Stimulated activated CD8-positive, alpha-beta memory T cell treated with anti-CD3 and anti-CD28 coated beads, Interleukin-12 subunit alpha, Interleukin-12 subunit beta, amount 100 ng/mL, for 4 hours (primary cell): ENCODE data around the gene UBTF.
A peak's percentile ranks its signal among the peaks of the same experiment; 100 is the strongest.

Experiments used
- DNase-seq: peaks from one replicate; pipeline ENCODE4 v3.0.0-alpha.2; 2020; ENCODE audit warnings: low read depth

Gene UBTF

DNA sequence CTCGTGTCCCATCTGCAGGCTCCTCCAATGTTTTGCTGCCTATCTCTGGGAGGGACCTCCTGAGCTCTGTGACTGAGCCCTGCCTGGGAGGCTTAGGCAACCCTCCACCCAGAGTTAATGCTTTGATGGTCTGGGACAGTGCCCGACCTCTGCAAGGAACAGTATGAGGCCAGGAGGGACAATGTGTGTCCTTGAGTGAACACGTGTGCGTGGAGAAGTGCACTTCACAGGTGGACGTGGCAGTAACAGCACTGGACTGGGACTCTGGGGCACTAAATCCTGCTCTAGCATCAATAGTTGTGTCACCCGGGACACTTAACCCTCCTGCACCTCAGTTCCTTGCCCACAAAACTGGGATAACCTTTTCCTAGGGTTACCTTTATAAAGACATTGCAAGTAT lies 4.6 kb downstream of the UBTF start:
- DNase-seq, result no peak

DNA sequence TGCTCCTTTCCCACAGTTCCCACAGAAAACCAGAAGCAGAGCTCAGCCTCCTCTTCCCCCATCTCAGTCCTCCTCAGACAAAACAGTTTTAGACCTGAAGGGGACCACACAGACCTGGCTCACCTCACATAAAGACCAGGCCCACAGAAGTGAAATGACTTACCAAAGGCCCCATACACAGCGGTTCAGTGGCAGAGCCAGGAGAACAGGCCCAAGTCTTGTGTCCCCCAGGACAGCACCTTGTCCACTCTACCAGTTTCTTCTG lies 5.3 kb downstream of the UBTF start:
- DNase-seq, result no peak

DNA sequence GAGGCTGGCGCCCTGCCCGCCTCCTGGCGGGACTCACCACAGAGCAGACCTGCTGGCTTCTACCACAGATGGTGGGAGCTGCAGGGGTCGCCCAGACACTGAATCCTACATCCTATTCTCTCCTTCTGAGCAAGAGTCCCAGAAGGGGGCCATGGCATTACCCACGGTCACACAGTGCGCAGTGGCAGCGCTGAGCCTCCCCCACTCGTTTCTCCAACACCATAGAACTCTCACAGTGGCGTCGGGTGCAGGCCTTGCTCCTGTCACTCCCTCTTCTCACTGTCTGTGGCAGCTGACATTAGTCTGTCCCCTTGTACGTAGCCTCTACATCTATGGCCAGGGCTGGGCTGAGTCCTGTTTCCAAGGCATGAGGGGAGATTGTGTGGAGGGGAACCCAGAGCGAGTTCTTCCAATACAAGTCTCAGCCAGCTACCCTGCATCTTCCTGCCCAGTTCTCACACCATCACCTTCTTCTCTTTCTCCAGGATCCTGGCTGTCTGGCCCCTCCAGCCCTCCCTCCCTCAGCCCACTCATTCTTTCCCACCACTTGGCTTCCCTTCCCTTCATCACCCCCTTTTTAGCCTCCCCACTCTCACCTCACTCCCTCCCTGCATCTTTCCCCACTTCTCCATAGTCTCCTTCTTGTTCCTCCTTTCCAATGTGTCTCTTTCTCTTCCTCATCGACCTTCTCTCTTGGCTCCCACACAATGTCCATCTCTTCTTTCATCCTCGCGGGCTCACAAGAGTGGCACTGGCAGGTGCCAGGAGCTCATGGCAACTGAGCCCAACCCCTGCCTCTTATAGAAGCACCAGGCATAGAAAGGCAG lies 5.9 kb downstream of the UBTF start:
- no peak for DNase-seq

DNA sequence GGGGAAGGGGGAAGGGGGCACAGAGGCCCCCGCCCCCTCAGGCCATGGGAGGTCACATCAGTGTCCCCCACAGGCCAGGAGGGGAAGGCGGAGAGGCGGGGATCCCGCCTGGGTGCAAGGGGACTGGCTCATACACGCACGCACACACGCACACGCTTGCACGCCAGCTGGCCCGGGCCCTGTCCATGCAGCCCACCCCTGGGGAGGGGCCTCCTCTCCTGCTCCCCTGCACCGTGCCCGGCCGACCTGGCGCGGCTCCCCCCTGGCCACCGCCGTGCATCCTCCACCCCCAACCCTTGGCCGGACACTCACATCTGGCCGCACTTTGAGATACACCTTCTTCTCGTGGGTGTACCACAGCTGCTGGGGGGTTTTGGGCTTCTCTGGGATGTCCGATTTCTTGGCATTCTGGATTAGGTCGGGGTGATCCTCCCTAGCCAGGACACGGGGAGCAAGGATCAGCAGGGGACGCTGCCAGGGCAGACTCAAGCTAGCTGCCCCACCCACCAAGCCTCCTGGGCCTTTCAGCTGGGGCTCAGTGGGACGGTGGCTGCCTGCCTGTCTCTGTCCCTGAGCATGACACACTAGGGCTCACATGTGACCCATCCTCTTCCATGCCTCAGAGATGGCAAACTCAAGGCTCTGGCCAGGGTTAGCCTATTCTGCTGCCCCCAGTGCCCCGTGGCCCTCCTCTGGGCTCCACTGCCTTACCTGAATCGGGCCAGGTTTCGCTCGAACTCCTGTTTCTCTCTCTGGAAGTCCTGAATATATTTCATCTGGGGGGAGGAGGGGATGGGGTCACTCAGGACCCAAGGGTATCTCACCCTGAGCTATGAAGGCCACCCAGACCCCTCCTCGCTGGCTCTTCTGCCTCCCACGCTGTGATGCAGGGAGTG lies 6.7 kb downstream of the UBTF start:
- DNase-seq, result no peak

DNA sequence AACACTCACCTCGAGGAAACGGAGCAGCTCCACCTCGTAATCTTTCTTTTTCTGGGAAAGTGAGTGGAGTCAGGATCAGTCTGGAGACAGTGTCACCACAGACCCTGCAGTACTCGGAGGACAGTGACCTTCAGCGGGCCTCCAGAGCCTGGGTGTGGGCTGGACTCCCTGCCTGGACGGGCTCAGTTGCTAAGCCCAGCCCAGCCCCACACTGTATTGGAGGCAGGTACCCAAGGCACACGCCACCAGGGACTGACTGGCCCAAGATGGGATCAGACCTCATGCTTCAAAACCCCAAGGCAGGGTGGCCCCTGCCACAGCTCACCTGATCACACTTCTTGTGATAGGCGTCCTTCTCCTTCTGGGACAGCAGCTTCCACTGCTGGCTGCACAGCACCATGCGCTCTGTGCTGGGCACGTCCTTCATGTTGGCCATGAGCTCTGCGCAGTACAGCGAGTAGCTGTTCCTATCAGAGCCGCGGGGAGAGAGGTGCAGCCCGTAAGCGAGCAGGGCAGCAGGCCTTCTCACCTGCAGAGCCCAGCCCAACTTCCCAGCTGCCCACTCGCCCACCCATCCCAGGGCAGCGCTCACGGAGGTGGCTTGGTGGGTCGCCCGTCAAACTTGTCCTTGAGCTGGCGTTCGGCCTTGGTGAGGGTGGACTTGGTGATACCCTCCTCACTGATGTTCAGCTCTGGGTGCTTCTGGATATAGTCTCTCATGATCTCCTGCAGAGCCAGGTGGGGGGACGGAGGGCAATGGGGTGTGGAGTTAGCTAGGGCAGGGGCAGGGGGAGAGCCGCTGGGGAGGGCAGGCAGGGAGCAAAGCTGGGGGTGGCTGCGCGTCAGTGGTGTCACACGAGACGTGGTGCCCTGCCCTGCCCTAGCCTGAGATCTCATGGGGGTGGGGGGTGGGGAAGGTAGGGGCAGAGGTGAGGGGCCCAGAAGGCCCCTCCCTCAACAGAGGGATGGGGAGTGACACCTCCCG lies 7.9 kb downstream of the UBTF start:
- DNase-seq, result no peak

DNA sequence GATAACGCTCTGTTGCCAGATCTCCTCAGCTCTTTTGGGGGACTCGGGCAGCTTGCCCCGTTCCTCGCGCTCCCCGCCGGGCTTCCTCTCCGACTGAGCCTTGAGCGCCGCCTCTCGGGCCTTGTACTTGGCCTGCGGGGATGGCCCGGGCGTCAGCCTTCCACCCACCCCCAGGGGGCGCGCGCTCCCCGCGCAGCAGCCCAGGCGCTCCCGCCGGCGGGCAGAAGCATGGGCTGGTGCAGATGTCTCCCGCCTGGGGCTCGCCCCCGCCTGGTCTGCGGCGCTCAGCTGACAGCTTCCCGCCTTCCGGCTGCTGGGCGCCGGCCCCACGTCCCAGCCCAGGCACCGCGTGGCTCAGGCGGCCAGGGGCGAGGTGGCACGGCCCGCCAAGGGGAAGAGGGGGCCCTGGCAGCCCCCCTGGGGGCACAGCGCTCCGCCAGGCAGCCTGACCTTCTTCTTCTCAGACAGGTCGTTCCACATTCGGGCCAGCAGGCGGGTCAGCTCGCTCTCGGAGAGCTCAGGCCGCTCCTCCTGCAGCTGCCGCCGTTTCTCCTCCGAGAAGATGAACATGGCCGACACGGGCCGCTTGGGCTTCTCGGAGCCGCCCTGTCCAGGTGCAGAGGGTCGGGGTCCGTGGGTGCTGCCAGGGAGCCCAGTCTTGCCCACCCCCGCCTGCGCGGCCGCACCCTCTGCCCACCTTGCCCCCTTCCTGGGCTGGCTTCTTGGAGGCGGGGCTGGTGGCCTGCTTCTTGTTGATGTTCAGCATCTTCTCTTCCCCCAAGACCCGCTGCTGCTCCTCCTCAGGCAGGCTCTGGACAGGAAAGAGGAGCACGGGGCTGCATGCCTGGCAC lies 8.9 kb downstream of the UBTF start:
- DNase-seq, result peak; percentile 83

DNA sequence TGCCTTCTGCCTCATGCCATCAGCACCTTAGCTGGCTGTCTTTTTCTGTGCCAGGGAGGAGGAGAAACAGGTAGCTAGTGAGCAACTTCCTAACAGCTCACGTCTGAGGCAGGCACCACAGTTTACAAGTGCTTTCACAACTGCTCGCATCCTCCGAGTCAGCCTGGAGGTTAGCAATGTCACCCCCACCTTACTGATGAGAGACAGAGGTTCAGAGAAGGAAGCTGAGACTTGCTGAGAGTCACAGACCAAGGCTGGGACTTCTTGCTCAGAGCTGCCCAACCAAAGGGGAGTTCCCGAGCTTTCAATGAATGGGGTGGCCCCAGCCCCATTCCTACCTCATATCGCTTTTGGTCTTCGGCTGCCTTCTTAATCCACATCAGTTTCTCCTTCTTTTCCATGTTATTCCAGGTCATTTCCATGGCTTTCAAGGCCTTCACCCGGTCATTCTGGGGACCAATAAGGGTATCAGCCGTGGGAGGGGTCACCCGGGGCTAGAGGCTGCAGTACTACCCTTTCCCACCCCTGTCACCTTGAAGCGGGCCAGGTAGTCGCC lies 9.6 kb downstream of the UBTF start:
- no peak for DNase-seq

DNA sequence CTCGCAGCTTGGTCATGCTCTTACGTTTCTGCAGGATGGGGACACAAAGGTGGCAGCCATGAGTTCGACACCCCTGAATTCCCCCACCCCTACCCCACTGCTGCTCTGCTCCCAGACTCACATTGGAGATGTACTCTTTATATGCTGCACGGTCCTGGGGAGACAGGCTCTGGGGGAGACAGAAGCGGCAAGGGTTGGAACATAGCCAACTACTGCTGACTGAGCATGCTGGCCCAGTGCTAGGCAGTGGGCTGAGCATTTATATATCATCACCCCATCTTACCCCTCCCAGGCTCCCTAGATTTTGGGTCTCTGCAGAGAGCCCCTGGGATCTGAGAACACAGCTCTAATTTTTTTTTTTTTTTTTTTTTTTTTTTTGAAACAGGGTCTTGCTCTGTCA lies 11.7 kb downstream of the UBTF start:
- DNase-seq, result no peak

DNA sequence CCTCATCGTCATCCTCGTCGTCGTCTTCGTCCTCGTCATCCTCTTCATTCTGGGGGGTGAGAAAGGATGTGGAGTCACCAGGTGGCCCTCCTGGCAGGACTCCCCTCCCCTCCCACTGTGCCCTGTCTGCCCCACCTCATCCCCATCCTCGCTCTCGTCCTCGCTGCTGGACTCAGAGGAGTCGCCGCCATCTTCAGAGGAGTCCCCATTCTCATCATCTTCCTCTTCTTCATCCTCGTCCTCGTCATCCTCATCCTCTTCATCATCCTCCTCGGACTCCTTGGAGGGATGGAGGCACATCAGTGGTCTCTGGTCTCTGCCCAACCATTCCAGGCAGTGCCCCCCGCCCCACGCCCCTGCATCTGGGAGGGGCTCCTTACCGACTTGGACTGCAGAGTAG lies 12.2 kb downstream of the UBTF start:
- no peak for DNase-seq

DNA sequence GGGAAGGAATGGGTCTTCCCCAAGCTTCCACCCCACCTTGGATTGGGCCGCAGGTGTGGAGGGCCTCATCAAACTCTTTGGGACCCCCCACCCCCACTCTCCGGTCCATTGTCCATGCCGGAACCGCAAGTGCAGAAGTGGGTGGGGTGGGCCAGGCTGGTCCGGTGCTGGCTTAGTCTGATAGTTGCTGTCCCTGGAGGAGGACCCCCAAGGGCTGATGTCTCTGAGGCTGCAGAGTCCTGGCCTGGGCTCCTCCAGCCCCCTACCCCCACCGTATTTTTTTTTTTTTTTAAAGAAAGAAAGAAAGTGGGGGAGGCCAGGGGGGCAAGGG lies 12.7 kb downstream of the UBTF start:
- no peak for DNase-seq

DNA sequence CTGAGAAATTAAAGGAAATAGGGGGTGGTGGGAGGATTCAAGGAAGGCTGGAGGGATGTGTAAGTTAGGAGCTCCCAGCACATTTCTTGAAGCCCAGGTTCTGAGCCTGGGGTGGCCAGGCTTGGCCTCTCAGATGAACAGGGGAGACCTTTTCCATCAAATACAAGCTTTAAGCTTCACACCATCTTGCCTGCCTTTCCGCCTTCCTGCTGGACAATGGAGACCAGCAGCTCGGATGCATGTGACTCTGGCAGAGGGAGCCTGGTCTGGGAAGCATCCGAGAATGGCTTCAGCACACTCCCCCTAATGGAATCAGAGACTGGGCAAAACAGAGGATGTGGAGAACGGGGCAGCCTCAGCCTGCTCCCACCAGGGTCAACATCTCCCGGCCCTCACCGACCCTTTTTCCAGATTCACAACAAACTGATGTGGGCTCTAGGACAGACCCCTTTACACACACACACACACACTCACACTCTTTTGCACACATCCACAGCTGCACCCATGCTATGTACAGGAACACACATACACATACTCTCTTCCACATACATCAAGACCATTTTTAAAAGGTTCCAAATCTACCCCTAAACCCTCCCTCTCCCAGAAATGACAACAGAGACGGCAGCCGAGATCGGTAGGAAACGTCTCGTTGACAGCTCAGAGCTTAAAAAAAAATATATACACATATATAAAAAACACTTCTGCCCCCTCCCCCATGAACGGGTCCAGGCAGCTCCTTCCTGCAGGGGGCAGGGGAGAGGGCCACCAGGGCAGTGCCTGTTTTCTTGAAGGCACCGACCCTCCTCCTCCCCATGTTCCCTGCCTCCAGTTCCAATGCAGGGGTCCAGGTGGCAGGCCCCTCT lies 13.3 kb downstream of the UBTF start:
- DNase-seq, result no peak

DNA sequence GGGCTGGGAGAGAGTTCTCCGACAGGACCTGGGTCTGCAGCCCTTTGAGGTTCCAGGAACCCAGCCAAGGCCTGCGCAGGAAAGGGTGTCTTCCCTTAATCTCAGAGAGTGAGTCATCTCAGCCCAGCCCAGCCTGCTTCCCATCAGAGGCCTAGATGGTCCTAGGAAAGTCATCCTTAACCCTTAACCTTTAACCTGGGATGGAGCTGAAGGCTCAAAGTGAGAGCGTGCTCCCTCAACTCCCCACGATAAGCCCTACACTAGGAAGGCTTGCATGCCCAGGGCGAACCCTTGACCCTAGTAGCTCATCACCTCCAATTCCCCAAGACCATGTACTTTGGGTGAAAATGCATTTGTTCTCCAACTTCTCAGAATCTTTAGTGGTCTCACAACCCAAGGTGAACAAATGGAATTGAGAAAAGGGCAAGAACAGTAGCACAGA lies 15.0 kb downstream of the UBTF start:
- DNase-seq, result no peak

DNA sequence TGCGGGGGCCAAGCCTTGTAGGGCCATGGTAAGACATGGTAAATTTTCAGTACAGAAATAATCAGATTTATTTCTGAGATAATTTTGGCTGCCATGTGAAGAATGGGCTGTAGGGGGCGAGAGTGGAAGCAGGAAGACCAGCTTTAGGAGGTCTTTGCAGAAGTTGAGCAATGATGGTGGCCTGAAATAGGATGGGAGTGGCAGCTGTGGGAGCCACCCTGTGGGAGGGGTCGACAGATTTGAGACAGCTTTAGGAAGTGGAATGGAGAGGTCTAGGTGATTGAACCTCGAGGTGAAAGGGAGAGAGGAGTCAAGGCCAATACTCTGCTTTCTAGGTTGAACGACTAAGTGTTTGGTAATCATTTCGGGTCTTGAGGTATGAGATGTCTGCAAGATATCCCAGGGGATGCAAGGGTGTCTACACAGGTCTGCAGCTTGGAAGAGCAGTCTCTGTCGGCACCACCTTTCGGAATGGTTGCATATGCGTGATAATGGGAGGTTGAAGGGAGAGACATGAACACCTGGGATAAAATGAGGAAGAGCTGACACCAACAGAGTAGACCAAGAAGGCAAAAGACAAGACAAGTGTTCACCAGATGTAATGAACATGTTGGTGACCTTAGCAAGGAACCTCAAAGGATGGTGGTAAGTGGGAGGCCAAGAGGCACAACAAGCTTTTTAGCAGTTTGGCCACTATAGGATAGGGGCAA lies 15.6 kb downstream of the UBTF start:
- DNase-seq, result no peak

DNA sequence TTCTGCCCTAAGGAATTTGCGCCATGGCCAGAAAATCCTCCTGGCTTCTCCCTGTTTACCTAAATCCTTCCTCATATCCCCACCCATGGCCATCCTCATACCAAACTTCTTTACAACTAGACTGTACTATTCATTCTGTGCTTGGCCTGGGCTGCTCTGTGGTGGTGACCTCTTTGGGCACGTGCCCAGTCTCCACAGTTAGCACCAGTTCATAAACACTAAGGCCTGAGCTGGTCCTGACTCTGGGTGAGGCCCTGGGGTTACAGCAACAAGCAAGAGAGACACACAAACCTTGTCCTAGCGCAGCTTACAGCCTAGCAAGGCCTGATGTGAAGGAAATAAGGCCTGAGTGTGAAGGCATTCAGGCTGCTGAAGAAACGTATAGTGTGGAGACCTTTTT lies 16.7 kb downstream of the UBTF start:
- DNase-seq, result no peak

DNA sequence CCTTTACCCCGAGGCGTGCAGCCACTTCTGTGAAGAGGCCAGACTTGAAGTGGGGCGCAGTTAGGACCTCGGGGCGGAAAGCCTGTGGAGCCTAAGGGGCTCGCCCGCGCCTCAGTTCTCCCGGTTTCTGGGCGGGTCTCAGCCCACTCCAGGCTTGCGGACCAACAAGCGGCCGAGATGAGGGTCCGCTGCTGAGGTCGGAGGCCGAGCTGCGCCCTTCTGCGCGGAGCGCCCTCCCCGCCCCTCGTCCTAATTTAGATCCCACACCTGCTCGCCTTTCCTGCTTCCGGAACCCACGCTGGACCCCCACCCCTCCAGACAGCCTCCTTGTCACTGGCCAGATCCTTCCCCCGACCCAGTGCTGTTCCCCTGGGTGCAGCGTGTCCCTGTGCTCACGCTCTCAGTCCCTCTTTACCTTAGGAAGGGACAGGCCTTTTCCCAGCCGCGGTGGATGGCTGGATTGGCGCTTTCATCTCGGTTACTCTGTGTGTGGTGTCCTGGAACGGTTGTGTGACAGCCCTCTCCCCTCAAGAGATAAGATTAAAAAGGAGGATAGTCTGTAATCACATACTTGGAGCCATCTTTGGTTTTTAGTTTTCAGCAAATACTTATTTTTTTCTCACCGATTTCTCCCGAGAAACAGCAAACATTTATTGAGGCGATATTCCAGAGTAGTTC lies 18.9 kb downstream of the UBTF start:
- DNase-seq, result no peak

DNA sequence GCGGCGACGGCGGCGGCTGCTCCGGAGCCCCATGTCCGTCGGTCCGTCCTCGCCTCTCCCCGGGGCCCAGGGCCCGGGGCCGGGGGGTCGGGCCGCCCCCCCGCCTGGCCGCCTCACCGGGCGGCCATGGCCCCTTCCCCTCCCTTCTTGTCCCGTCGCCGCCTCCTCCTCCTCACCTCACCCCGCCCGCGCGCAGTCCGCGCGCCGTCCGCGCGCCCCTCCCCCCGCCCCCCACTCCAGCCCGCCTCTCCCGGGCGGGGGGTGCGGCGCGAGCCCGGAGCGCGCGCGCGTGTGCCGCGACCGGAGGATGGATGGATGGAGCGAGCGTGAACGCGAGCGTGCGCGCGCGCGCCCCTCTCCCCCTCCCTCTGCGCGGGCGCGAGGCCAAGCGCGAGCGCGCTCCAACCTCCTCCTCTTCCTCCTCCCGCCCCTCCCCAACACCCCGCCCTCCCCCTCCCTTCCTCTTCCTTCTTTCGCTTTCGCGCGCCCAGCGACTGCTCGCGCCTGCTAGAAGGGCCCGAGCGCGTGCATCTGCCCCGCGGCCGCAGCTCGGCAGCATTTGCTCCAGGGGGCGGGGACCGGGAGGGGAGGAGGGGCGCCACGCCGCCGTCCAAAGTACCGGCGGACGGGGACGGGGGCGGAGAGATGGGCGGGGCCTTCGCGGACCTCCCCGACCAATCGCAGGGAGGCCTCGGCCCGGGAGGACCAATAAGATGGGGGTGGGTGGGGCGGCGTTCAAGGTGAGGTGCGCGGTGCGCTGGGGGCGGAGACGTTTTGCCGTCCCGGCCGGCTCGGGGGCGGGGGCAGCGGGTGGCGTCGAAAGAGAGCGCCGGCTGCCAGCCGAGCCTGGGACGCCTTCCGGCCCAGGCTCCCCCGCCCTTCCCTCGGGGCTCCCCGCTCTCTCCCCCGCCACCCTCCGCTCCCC lies 19.7 kb downstream of the UBTF start, which contains the start of gene ATXN7L3:
Gene ATXN7L3 (minus strand): TSS at position 332 of the 925 bp plus-strand sequence. CDS start 1,814 bp downstream, outside the sequence.
- DNase-seq, result peak; percentile 99

DNA sequence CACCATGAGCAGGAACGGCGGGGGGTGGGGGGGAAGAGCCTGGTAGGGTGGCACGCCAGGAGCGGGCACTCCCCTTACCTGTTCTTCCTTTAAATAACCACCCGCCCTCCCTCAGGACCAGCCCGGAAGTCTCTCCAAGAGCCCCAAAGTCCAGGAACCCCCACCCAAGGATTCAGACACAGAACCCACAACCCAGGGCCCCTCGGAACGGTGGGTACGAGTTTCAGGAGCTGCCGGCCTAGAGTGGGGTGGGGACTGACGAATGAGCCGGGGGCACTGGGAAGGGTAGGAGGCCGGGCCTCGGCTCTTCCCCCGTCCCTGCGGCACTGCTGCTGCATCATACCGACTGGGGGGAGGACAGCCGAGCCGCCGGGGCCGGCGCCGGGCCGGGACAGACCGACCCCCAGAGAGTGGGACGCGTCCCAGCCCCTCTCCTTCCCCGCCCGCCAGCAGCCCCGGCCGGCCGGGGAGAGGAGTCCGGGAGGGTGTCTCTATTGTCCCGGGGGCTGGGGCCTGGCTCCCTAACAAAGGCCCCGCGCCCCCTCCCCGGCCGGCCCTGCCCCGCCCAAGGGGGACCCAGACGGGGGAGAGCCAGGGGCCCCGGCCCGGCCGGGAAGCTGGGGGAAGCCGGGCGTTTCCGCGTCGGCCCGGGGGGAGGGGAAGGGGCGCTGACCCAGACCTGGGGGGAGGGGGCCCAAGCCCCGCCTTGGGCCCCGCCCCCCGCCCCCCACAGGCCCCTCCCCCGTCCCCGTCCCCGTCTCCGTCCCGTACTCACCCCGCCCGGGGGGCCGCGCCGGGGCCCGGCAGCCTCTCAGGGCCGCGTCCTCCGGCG lies 20.5 kb downstream of the UBTF start:
- DNase-seq, result peak; percentile 49
